Stimulated activated CD8-positive, alpha-beta memory T cell treated with anti-CD3 and anti-CD28 coated beads, Interleukin-4, amount 100 ng/mL, for 4 hours (primary cell): Measurements from ENCODE around the gene INTS4.
"Not testable (repeated sequence)": the region's sequence is repeated elsewhere in the genome, so short reads cannot be mapped to it uniquely, and the experiment has no call there.

ENCODE experiments used
- DNase-seq, 2 donors: peaks; one replicate each; pipeline ENCODE4 v3.0.0-alpha.2; 2020; ENCODE audit warnings: low read depth in 2 of 2, low spot score in 1 of 2

The INTS4 gene

DNA sequence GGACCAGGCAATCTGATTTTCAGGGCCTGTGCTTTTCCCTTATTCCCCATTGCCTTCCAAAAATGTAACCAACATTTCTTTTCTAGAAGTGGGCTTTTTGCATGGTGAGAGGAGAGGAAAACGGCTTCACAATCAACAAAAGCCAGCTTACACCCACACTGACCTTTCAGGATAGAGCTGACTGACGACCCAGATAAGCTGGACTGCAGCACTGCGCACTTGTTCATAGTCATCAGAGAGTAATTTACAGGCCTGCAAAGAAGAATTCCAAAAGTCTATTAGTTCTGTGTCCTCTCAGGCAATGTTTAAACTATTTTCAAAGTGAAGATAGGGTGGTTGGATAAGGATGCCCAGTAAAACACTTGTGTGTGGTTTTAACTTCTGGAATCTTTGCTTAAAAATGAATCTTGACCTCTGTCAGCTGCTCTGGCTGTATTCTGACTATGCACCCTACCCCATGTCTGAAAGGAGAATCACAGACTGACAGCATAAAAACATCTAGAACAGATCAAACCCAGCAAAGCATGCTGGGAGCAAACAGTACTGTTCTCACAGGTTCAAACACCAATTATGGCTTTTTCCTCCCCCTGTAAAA lies 35.8 kb downstream of the INTS4 start:
- DNase-seq = not testable (repeated sequence)

DNA sequence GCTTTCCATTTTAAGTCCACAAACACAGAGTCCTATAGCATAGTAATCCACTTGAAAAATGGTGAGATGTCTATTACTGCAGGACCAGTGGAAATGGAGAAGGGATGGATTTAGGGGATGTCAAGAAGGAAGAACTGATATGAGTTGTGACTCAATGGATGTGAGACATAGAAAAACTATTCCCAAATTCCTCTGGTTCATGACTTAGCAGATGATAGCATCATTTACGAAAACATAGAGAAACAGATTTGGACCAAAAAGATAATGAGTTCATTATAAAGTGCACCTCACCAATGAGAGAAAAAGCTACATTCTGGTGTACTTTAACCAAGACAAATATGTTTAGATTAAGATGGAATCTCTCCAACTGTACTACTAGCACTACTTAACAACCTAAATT lies 51.2 kb downstream of the INTS4 start:
- not testable (repeated sequence) for DNase-seq

DNA sequence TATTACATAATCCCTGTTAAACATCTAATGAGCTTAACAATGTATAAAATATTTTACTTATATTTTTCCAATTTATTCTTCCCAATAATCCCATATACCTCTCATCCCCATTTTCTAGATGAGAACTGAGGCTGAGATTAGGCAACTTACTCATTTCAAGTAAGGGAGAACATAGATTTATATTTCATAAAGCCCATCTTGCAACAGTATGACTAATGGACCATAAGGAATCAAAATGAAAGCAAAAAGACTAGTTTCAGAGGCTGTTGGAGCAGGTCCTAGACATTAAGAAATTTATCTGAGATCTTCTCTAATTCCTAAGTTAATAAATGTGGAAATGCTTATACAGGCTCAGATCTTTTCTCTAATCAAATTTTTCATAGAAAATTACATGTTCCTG lies 52.0 kb downstream of the INTS4 start:
- not testable (repeated sequence) for DNase-seq

DNA sequence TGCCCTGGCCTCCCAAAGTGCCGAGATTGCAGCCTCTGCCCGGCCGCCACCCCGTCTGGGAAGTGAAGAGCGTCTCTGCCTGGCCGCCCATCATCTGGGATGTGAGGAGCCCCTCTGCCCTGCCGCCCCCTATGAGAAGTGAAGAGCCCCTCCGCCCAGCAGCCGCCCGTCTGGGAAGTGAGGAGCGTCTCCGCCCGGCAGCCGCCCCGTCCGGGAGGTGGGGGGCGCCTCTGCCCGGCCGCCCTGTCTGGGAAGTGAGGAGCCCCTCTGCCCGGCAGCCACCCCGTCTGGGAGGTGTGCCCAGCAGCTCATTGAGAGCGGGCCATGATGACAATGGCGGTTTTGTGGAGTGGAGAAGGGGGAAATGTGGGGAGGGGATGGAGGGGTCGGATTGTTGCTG lies 60.9 kb downstream of the INTS4 start:
- not testable (repeated sequence) for DNase-seq

DNA sequence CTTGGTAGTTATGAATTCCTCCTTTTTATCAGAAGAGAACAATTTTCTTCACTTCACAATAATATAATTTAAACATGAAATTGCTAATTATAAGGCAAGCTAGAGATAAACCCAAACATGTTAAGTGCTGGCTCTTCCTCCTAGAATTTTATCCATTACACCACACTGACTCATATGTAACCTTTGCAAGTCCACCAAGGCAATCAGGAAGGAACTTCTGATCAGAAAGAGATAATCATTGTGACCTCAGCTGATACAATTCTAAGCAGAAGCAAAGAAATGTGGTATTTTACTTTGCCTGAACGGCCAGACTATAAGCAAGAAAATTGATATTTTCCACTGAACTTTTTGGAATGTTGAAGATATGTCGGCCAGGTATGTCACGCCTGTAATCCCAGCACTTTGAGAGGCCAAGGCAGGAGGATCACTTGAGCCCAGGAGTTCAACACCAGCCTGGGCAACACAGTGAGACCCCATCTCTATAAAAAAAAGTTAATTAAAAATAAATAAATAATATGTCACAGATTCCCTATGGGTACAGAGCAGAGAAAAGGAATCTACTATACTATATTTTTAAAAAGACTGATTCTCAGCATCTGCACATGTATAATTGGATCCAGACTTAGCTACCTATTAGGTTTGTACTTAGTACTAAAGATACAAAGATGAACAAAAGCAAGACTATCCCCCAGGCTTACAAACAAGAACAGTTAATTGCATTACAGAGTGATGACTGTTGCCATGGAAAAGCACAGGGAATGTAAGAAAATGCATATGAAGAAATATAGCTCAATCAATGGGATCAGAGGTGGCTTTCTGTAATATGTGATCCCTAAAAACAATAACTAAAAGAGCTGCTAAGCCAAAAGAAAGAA lies 63.9 kb downstream of the INTS4 start:
- not testable (repeated sequence) for DNase-seq

DNA sequence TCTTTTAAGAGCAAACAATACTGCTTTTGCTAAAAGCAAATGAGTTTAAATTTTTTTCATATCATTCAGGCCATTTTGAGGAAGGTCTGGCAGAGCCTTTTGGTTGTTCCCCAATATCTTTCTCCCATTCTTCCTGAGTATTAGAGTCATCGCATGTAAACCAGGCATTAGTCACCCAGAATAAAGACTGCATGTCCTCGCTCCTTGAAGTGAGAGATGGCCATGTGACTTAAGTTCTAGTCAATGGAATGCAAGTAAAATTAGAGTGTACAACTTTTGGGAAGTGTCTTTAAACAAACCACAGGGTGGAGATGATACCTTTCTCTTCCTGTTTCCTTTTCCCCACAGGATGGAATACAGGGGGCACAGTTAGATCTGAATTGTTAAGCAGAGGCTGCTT lies 76.8 kb downstream of the INTS4 start:
- not testable (repeated sequence) for DNase-seq

DNA sequence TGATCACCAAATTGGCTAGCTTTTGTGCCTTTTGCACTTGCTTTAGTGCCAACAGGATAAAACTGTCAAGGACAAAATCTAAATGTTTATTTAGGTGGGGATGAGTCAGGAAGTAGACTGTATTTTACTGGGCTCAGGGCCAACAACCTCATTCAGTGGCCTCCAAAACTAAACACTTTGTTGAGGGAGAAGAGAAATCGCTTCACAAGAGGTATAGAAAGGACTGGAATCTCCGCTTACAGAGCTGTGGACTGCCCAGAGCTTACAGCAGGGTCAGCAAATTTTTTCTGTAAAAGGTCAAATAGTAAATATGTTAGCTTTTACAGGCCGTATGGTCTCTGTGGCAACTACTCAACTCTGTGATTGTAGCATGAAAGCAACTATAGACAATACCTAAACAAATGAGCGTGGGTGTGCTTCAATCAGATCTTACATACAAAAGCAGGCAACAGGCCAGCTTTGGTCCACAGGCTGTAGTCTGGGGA lies 80.1 kb downstream of the INTS4 start:
- not testable (repeated sequence) for DNase-seq

DNA sequence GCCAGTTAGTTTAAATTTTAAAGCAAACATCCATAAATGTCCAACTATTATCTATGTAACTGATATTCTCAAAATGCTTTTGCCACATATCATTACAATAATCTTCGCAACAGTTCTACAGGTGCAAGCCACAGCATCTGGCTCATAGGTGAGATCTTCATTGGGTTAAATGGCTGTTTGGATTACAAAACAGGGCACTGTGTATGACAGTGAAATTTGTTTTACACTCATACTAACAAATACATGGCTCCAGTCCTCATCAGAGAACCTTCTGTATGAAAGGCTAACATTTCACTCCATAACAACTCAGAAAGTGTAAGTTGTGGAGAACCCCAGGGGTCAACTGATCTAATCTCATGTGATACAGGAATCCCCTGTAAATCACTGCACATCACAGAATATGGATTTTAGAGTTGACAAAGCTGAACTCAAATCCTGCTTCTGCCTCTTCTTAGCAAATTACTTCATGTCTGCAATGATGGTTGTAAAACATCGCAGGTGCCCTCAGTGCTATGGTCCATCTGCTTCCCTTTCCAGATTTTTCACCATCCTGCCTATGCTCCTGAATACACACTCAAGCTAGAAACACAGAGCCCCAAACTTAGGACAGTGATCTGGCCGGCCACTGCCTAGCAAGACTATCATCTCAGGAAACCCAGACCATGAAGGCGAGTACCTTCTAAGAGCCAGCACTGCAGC lies 80.7 kb downstream of the INTS4 start:
- not testable (repeated sequence) for DNase-seq

DNA sequence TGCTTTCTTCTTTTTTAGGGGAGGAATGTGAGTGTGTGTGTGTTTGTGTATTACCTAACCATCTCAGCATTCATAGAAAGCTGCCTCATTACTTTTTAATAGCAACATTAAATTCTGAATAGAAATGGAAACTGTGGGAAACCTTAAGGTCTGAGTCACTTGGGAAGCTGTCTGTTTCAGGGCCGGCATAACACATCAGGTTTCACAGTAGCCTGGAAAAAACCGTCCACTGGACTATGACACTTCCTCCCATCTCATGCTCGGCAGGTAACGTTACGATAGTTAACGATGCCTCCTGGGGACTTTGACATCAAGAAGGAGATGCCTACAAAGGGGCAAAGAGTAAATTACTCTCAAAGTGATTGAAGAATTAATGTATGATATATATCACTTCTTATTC lies 83.6 kb downstream of the INTS4 start:
- DNase-seq = not testable (repeated sequence)

DNA sequence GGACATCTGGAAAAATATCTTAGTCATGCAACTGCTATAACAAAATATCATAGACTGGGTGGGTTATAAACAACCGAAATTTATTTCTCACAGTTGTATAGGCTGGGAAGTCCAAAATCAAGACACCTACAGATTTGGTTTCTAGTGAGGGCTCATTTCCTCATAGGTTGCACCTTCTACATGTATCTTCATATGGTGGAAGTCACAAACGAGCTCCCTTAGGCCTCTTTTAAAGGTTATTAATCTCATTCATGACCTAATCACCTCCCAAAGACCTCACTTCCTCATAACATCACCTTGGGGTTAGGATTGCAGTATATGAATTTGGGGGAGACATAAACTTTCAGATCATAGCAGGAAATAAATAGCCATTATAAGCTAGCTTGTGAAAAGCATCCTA lies 85.2 kb downstream of the INTS4 start:
- no peak for DNase-seq

DNA sequence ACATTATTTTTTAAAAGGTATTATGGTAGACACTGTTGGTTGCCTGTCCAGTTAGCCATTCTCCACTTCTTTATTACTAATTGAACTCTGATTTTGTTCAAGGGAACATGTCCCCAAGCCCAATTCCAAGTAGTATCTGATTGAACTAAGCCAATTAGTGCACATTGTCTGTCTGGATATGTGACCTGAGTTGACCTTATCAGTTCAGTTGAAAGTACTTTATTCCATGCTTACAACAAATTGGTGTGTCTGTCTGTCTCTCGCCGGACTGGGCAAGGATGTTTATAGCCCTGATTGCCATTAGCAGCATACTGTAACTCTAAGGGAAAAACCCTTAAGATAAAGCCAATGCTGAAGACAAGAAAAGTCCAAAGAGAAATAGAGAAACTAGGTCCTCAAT lies 85.6 kb downstream of the INTS4 start:
- no peak for DNase-seq

DNA sequence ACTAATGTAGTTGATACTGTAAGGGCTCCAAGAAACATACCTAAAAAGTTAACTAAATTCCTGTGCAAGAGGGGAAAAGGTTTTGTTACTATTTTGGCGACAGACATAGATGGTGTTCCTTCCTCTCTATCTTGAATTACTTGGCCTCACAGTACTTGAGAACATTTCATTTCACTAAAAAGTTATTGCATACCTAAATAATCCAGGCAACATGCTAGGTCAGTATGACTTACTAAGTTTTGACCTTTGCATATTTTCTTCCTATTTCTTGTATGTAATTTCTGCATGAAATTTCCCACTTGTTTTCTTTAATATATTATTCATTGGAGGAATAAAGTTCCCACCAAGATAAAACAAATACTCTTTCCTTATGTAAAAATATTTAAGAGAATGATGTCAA lies 99.5 kb downstream of the INTS4 start:
- DNase-seq = not testable (repeated sequence)

DNA sequence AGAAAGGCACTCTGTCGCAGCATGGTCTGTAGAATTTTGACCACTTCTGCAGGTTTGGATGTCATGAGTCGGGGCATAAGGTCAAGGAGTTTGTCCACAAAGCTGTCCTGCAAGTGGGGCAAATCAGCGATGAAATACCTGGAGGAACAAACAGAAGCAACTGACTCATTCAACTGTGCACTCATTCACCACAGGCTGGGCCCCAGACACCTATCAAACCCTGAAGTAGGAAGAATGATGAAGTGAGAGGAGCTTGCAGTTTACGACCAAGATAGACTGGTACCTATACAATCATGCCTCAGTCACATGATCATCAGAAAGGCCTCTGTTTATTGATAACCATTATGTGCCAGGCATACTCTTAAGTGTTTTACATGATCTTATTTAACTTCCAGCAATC lies 102.8 kb downstream of the INTS4 start:
- DNase-seq = not testable (repeated sequence)

DNA sequence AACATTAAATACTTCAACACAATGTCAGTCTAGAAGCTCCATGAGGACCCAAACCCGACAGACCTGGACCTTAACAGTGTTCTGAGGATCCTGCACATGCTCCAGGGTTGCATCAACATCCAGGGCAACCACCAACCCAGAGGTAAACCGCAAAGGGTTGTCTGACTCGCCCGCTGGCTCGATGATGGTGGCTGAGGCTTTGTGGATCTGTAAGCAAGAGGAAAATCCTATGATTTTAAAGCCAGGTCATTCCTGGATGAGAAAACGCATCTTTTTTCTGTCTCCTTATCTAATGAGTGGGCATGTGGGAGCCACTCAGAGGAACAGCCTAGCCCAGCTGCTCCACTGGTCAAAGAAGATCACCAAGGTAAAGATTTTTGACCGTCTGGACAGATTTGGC lies 103.2 kb downstream of the INTS4 start:
- DNase-seq = not testable (repeated sequence)

DNA sequence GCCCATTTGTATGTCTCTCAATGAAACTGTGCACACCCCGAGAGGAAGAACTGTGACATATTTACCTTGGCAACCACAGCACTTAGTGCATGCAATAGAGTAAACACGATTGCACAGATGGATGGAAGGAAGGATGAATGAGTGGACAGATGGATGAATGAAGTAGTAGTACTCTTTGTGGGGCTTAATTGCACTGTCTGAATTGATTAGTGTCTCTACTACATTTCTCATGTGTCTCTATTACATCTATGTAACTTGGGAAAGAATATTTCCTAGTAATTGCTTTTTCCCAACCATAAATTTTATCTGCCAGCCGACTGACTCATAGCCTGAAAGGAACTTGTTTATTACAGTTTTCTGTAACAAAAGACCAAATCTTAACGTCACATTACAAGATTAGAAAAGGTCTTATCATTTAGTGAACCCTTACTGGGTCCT lies 103.8 kb downstream of the INTS4 start:
- DNase-seq = not testable (repeated sequence)

DNA sequence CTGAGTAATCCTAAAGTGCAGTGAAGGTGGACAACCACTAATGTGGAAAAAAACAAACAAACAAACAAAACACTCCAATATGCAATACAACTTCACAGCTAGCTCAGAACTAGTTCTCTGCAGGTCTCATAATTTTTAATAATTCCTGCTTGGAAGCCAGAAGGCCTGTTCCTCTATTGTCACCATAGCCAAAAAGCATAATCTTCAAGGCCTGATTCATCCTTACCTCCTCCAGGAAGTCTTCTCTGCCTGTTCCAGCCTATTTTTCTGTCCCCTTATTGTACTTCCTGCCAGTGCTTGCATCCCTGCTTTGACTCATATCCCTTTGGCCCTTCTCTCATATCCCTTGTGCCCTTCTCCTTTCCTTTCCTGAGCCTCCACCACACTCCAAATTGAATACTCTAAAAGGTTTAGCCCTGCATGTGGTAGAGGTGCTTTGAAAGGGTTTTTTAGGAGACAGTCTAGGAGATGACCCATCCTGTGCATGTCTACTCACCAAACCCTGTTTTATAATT lies 104.3 kb downstream of the INTS4 start:
- not testable (repeated sequence) for DNase-seq

DNA sequence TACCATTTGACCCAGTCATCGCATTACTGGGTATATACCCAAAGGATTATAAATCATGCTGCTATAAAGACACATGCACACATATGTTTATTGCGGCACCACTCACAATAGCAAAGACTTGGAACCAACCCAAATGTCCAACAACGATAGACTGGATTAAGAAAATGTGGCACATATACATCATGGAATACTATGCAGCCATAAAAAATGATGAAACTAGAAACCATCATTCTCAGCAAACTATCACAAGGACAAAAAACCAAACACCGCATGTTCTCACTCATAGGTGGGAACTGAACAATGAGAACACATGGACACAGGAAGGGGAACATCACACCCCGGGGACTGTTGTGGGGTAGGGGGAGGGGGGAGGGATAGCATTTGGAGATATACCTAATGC lies 105.4 kb downstream of the INTS4 start:
- DNase-seq = not testable (repeated sequence)

DNA sequence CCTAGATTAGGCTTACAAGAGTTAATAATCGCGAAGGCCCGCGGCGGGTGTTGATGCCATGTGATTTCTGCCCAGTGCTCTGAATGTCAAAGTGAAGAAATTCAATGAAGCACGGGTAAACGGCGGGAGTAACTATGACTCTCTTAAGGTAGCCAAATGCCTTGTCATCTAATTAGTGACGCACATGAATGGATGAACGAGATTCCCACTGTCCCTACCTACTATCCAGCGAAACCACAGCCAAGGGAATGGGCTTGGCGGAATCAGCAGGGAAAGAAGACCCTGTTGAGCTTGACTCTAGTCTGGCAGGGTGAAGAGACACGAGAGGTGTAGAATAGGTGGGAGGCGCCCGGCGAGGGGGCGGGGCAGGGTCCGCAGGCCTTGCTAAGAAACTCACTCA lies 108.1 kb downstream of the INTS4 start:
- DNase-seq = no peak

DNA sequence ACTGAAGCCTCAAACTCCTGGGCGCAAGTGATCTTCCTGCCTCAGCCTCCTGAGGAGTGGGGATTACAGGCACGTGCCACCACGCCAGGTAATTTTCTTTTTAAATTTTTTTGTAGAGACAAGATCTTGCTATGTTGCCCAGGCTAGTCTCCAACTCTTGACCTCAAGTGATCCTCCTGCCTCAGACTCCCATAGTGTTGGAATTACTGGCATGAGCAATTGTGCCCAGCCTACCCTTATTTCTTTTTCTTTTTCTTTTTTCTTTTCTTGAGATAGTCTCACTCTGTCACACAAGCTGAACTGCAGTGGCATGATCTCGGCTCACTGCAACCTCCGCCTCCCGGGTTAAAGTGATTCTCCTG lies 109.7 kb downstream of the INTS4 start:
- no peak for DNase-seq

DNA sequence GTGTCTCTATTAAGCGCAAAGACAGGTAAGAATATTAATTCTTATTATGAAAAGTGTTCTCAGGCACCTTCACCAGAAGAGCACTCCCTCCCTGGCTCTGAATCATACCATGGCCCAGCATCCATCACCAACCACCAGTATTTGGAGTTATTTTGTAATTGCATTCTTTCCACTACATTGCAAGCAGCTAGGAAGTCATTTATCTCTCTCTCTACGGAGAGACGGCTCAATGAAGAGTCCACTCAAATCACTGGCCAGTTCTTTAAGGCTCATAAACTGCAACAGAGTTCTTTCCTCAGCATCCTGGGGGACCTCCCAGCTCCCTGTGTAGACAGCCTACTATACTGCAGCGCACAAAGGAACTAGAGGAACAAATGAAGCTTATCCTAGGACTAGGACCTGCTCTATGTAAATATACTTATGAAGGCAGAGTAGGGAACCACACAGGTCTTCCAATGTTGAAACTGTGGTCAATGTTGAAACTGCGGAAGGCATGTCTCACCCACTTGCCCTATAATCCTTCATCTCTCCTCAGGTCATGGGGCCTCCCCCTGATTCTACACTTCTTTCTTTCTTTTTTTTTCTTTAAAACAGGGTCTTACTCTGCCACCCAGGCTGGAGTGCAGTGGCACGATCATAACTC lies 110.2 kb downstream of the INTS4 start:
- no peak for DNase-seq

DNA sequence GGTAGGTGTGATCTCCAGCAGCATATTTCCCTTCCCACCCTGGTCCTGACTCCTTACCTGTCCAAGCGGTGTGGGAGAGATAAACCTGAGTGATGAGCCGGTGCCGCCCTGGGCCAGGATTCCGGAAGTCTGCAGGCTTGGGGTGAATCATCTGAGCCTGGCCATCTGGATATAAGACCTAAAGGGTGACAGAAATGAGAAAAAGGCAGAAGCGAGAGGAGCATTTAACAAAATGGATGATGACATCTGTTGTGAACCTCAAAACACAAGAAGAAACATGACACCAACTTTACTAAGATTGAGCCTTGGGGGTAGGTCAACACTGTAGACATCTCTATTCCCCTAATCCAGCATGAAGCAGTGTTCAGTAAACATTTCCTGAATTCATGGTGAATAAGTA lies 110.7 kb downstream of the INTS4 start:
- DNase-seq = no peak
